ENCODE results near the gene ADAM12.

DNA sequence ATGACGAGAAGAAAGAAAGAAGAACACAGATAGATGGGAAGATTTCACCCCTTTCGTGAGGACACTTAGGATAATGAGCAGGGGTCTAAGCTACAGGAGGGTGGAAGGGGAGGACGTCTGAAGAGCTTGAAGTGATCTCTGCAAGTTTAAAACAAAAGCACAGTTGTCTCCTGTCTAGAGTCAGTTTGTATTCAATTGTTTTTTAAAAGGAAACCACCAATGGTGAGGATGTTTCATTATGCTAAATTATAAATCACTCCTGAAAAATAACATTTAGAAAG is 85.9 kb downstream of the ADAM12 start:
- TF ChIP-seq, protein P1, sequence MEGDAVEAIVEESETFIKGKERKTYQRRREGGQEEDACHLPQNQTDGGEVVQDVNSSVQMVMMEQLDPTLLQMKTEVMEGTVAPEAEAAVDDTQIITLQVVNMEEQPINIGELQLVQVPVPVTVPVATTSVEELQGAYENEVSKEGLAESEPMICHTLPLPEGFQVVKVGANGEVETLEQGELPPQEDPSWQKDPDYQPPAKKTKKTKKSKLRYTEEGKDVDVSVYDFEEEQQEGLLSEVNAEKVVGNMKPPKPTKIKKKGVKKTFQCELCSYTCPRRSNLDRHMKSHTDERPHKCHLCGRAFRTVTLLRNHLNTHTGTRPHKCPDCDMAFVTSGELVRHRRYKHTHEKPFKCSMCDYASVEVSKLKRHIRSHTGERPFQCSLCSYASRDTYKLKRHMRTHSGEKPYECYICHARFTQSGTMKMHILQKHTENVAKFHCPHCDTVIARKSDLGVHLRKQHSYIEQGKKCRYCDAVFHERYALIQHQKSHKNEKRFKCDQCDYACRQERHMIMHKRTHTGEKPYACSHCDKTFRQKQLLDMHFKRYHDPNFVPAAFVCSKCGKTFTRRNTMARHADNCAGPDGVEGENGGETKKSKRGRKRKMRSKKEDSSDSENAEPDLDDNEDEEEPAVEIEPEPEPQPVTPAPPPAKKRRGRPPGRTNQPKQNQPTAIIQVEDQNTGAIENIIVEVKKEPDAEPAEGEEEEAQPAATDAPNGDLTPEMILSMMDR (conservative IDR thresholded peaks at IDR 0.05) = no peak
- no peak for TF ChIP-seq EZH2 (IDR thresholded peaks at IDR 0.05; ENCODE audit: low read depth)
